Activated CD8-positive, alpha-beta T cell treated with anti-CD3 and anti-CD28 coated beads for 36 hours (primary cell): ENCODE results near the gene TCAF1. TPM values are rescaled to one million over a fixed set of nuclear protein-coding genes. Genes with fewer than 3 reads are reported as not detected.
A peak's percentile ranks its signal among the peaks of the same experiment; 100 is the strongest.

Experiments used
- ATAC-seq: fragments of 200-7000 bp; cut with Tn5 transposase; one replicate; pipeline ENCODE4 v1.10.0; 2021; ENCODE audit warnings: mild to moderate bottlenecking, moderate library complexity
- CTCF ChIA-PET: fragments of 350-600 bp; sonication (Branson Sonifier 250); formaldehyde crosslinking; loops from one replicate; lab custom pipeline; 2021; ENCODE audit warnings: antibody characterized with exemption; lab: Charles Lee
- POLR2A ChIA-PET: fragments of 350-600 bp; sonication (Branson Sonifier 250); formaldehyde crosslinking; loops from one replicate; lab custom pipeline; 2021; ENCODE audit warnings: antibody characterized with exemption; lab: Charles Lee
- DNase-seq: peaks from one replicate; pipeline ENCODE4 v3.0.0-alpha.2; 2020
- H3K27ac Mint-ChIP-seq: one replicate; pipeline ENCODE4 v1.8.0; 2021; ENCODE audit warnings: mild to moderate bottlenecking, mixed read lengths
- H3K27me3 Mint-ChIP-seq: one replicate; pipeline ENCODE4 v1.8.0; 2021; ENCODE audit warnings: mixed read lengths
- H3K36me3 Mint-ChIP-seq: one replicate; pipeline ENCODE4 v1.8.0; 2021; ENCODE audit warnings: low read depth, mixed read lengths
- H3K4me1 Mint-ChIP-seq: one replicate; pipeline ENCODE4 v1.8.0; 2021; ENCODE audit warnings: low read depth, mixed read lengths
- H3K4me3 Mint-ChIP-seq: one replicate; pipeline ENCODE4 v1.8.0; 2021; ENCODE audit warnings: mild to moderate bottlenecking, moderate library complexity, mixed read lengths
- H3K9me3 Mint-ChIP-seq: one replicate; pipeline ENCODE4 v1.8.0; 2021; ENCODE audit warnings: mixed read lengths
- CTCF ChIP-seq: fragments of 200-600 bp; IDR thresholded peaks from one replicate; pipeline ENCODE4 v1.8.0; 2022; ENCODE audit warnings: antibody characterized with exemption, mild to moderate bottlenecking
- intact Hi-C: fragments of 100-400 bp; cut with micrococcal nuclease; formaldehyde crosslinking; loops from one replicate; pipeline ENCODE4 v1.10.0; 2022
- total RNA-seq, 2 experiments: library from RNA; stranded (reverse); gene quantifications; one replicate each; pipeline ENCODE4 v1.2.3, GENCODE V29; 2021

TCAF1 gene
- total RNA-seq, 2 experiments from 2014 or later: 13.8 to 14.7 TPM

- intact Hi-C loops: no loop called here
Observed at GRCh38 chr7:143886826-143887477, 15.0 kb downstream of the TCAF1 start.

GRCh38 chr7:143885951-143886350 lies 16.0 kb downstream of the TCAF1 start:
- ATAC-seq: no peak
- POLR2A ChIA-PET: interaction anchor here (0.6 to 5.1 kb wide), 2 partner anchors 15 to 19 kb away, joined by 3 to 18 read pairs; partner anchors contain the start of gene TCAF1

More at GRCh38 chr7:143886826-143887477, 15.0 kb downstream of the TCAF1 start:
- ChIA-PET CTCF (interaction anchor here (0.6 to 3.8 kb wide), 5 partner anchors 8 to 241 kb away, joined by 3 to 14 read pairs (median 4); partner anchors contain the start of gene TCAF1), POLR2A (interaction anchor here (5.1 kb wide), 1 partner anchor 14 kb away, joined by 18 read pairs; the partner anchor contains the start of gene TCAF1)
- peaks cover 21% of the 10 kb centered on the region for H3K4me1 Mint-ChIP-seq
- peaks cover 22% of the 10 kb centered on the region for H3K36me3 Mint-ChIP-seq
- H3K4me3 Mint-ChIP-seq: no peak overlapping the region
- TF ChIP-seq CTCF: no peak
- no peak for DNase-seq
- H3K9me3 Mint-ChIP-seq: peaks cover 10% of the 10 kb centered on the region
- no peak for ATAC-seq
- H3K27me3 Mint-ChIP-seq: peaks cover 32% of the 10 kb centered on the region
- no peak overlapping the region for H3K27ac Mint-ChIP-seq

GRCh38 chr7:143884969-143885559 lies 16.9 kb downstream of the TCAF1 start:
- CTCF ChIA-PET: interaction anchor here (0.9 to 3.8 kb wide), 4 partner anchors 12 to 148 kb away, joined by 3 to 14 read pairs (median 4); partner anchors contain the start of gene TCAF1
- POLR2A ChIA-PET: interaction anchor here (5.1 kb wide), 1 partner anchor 16 kb away, joined by 18 read pairs; the partner anchor contains the start of gene TCAF1
- TF ChIP-seq CTCF: no peak
- Mint-ChIP-seq H3K4me1 (peaks cover 21% of the 10 kb centered on the region), H3K9me3 (peaks cover 6% of the 10 kb centered on the region), H3K27ac (no peak overlapping the region), H3K36me3 (peaks cover 11% of the 10 kb centered on the region), H3K4me3 (peak overlapping the region; percentile 52), H3K27me3 (peaks cover 32% of the 10 kb centered on the region)
- DNase-seq (peak; percentile 59), ATAC-seq (peak; percentile 75)
- intact Hi-C loops: no loop called here

More at GRCh38 chr7:143885951-143886350, 16.0 kb downstream of the TCAF1 start:
- DNase-seq: no peak
- peaks cover 17% of the 10 kb centered on the region for H3K36me3 Mint-ChIP-seq
- peaks cover 32% of the 10 kb centered on the region for H3K27me3 Mint-ChIP-seq
- CTCF ChIA-PET: interaction anchor here (1.3 to 3.8 kb wide), 3 partner anchors 11 to 242 kb away, joined by 4 to 14 read pairs (median 6); partner anchors contain the start of gene TCAF1
- H3K9me3 Mint-ChIP-seq: peaks cover 6% of the 10 kb centered on the region
- no peak for TF ChIP-seq CTCF
- H3K27ac Mint-ChIP-seq: no peak overlapping the region
- intact Hi-C loops: no loop called here
- no peak overlapping the region for H3K4me3 Mint-ChIP-seq
- peaks cover 21% of the 10 kb centered on the region for H3K4me1 Mint-ChIP-seq

- intact Hi-C loops: no loop called here
- Mint-ChIP-seq H3K4me1 (peaks cover 21% of the 10 kb centered on the region), H3K27me3 (peaks cover 32% of the 10 kb centered on the region), H3K27ac (no peak overlapping the region), H3K9me3 (peaks cover 6% of the 10 kb centered on the region), H3K36me3 (peaks cover 8% of the 10 kb centered on the region), H3K4me3 (no peak overlapping the region)
- ChIA-PET CTCF (interaction anchor here (0.9 to 3.8 kb wide), 3 partner anchors 12 to 148 kb away, joined by 3 to 14 read pairs (median 4); partner anchors contain the start of gene TCAF1), POLR2A (interaction anchor here (5.1 kb wide), 1 partner anchor 17 kb away, joined by 18 read pairs; the partner anchor contains the start of gene TCAF1)
- TF ChIP-seq CTCF: no peak
- no peak for DNase-seq
- ATAC-seq: no peak
Observed at GRCh38 chr7:143884241-143884968, 17.6 kb downstream of the TCAF1 start.
